ENCODE data around the gene REXO5. TPM values are rescaled to one million over a fixed set of nuclear protein-coding genes. Genes with fewer than 3 reads are reported as not detected.
"Not testable (repeated sequence)": the region's sequence is repeated elsewhere in the genome, so short reads cannot be mapped to it uniquely, and the experiment has no call there.

Gene REXO5
- total RNA-seq, 1 donor from 2014 or later: 11.6 TPM

GRCh38 chr16:20849589-20850390 lies 43.5 kb downstream of the REXO5 start:
- intact Hi-C loops (cut with micrococcal nuclease): loop anchor here (1.0 to 5.0 kb wide), 5 partner anchors 51 to 235 kb away; partner anchors contain the start of genes DCUN1D3 and LYRM1

DNA sequence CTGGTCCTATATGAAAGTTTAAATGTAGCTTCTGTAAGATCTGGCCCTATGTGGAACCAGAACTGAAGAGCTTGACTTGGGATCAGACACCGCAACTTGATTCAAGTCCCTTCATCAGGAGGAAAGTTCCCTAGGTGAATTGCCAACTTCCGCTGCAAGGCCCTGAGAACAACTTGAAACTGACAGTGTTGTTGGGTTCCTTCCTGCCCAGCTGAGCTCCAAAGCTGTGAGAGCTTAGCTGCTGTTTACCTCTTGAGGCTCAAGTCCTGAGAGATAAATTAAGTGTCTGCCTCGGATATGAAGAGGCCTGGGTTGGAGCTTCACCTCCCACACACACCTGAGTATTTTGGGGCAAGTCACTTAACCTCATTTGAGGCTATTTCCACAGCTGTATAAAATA lies 44.7 kb downstream of the REXO5 start:
- intact Hi-C loops (cut with micrococcal nuclease): loop anchor here (1.0 to 5.0 kb wide), 5 partner anchors 51 to 233 kb away; partner anchors contain the start of genes DCUN1D3 and LYRM1

- intact Hi-C loops (cut with micrococcal nuclease): loop anchor here (2.0 to 5.0 kb wide), 3 partner anchors 51 to 91 kb away; partner anchors contain the start of genes DCUN1D3 and LYRM1
Observed at GRCh38 chr16:20851601-20852000, 45.3 kb downstream of the REXO5 start.

DNA sequence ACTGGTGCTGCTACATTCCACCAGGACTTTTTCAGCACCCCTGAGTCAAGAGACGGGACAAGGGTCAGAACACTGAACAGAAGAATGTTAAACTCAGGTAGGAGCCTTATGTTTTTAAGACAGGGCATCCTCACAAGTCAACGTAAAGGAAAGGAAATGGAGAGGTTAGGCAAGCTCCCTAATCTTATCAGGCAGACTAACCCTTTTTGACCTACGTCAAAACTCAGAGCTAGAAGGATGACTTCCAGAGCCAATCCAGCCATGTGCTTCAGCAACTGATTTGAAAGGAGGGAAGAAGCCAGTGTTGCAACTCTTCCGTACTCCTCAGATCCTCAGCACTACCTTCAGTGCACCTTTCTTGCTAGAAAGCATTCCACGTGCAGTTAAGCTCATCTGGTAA lies 46.8 kb downstream of the REXO5 start:
- intact Hi-C loops (cut with micrococcal nuclease): loop anchor here (5.0 kb wide), 2 partner anchors 49 to 89 kb away; partner anchors contain the start of genes DCUN1D3 and LYRM1

DNA sequence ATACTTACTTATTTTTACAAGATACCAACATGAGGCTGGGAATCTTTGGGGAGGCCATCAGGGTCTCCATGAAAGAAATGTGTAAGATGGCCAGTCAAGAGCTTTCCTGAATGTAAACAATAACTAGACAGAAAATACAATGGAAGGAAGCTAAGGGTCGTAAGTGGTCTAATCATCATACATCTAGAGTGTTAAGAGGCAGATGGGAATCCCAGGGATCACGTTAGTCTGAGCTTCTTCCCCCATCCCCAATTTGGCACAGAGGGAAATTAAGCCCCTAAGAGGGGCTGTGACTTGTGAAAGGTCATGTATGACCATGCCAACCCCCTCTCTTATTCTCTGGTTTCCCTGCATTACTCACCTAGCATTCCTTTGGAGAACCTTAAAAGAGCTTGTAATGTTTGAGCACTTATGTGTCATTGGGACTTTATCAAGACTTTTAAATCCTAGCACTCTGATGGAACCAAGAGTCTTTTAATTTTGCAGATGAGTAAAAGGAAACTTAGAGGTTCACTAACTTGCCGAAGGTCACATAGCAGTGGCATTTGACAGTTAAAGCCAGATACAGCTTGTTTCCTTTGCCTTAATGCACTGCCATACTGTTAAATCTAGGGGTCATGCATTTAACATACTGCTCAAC lies 47.8 kb downstream of the REXO5 start:
- intact Hi-C loops (cut with micrococcal nuclease): loop anchor here (5.0 kb wide), 2 partner anchors 48 to 88 kb away; partner anchors contain the start of genes DCUN1D3 and LYRM1

DNA sequence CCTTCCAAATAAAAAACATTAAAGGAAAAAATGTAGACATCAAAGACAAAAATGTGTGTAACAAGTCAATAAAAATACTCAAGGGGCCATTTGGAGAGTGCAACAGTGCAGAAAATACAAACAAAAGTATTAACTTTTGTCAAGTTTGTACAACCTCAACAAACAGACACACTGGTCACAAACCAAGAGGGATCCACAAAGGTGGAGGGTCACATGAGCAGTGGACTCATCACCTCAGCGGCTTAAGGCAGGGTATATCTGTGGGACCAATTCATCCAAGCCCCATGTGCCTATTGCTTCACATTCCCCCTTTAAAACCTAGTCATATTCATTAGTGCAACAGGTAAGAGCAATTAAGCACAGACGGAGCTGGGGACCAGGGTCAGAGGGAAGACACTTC lies 48.6 kb downstream of the REXO5 start:
- intact Hi-C loops (cut with micrococcal nuclease): loop anchor here (5.0 kb wide), 2 partner anchors 47 to 87 kb away; partner anchors contain the start of genes DCUN1D3 and LYRM1

- intact Hi-C loops (cut with micrococcal nuclease): no loop called here
Observed at GRCh38 chr16:20857281-20857680, 51.0 kb downstream of the REXO5 start.

DNA sequence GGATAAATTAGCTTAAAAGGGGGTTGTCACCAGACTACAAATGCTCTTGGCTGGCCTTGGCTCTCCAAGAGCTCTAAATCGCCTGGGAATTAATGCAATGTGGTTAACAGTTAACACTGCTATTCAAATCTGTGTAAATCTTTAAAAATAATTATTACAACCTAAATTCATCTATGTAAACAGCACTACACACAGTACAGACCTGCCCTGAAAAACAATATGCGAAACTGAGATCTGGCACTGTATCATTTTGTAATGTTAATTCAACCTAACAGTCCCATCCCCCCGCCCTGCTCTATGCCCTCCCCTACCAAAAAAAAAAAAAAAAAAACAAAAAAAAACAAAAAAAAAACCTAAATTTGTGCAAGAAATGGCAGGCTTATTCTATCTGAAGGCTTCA lies 52.9 kb downstream of the REXO5 start:
- intact Hi-C loops (cut with micrococcal nuclease): no loop called here

- intact Hi-C loops (cut with micrococcal nuclease): no loop called here
Observed at GRCh38 chr16:20859699-20860098, 53.4 kb downstream of the REXO5 start.

- intact Hi-C loops (cut with micrococcal nuclease): no loop called here
Observed at GRCh38 chr16:20860361-20860760, 54.0 kb downstream of the REXO5 start.

DNA sequence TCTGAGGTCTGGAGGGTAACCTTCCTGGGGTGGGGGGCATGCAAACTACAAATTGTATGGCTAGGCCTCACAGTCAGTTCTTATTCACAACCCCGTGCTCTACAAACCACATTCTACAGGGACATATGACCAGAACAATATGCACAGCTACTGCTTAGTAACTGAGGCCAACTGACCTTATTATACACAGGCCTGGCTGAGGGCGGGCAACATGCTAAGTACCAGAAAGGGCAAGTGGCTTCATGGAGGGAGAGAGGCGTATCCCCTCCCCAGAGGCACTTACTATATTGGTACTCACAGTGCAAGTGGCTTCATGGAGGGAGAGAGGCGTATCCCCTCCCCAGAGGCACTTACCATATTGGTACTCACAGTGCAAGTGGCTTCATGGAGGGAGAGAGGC lies 54.7 kb downstream of the REXO5 start:
- intact Hi-C loops (cut with micrococcal nuclease): not testable (repeated sequence)

- intact Hi-C loops (cut with micrococcal nuclease): no loop called here
Observed at GRCh38 chr16:20862162-20862960, 56.0 kb downstream of the REXO5 start.

- intact Hi-C loops (cut with micrococcal nuclease): not testable (repeated sequence)
Observed at GRCh38 chr16:20864376-20864775, 58.0 kb downstream of the REXO5 start.

GRCh38 chr16:20865420-20866131 lies 59.2 kb downstream of the REXO5 start:
- intact Hi-C loops (cut with micrococcal nuclease): no loop called here

DNA sequence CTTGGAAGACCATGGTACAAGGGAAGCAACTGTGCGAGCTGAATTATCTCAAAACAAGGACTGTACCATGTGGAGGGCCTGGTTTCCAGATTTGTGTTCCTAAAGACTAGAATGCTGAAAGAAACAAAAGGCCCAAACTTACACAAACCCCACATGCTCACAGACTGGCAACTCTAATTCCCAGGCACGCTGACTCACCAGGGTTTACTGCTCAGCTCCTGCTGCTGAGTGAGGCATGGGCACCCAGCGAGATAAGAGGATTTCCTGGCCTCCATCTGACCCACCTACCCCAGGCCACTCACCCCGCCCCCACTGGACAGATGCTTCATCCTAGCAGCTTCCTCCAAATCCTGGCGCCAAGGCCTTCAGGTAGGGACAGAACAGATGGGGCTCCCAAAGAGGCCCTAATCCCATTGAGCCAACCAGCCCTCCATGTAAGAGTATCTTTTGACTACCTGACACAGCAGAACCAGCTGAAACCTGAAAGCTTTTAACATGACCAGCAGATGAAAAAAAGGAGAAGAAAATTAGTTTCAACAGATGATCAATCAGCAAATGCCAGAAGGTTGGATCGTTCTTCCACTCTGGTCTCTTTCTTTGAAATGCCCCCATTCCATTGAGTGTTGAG lies 59.9 kb downstream of the REXO5 start:
- intact Hi-C loops (cut with micrococcal nuclease): no loop called here

DNA sequence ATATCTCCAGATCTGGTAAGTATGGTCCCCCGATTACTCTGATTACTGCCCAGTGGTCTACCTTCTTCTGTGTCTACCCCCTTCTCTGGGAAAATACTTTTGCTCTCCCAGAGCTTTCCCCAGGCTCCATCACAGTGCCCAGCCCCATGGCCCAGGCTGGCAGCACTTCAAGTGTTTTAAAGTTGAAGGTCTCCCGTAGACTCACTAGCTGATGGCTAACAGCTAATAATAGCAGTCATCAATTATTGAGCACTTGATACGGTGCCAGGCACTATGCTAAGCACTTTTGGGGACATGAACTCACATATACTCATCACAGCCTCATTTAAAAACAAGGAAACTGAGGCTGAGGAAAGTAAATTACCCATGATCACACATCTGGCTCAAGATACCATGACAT lies 60.5 kb downstream of the REXO5 start:
- intact Hi-C loops (cut with micrococcal nuclease): no loop called here

DNA sequence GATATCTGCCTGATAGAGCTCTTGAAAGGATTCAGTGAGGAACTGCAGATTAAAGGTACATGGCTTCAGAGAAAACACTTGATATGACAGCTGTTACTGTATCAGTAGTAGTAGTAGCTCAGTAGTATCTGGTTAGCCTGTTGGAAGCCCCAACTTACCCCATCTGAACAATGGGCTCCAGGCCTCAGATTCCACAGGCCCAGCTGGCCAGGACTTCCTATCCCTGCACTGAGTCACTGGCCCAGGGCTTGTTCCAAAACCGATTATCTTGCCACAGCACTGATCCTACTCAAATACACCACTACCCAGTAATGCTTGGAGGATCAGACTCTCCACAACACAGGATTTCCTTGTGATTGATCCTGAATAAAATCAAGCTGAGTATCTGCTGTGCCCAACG lies 61.3 kb downstream of the REXO5 start:
- intact Hi-C loops (cut with micrococcal nuclease): no loop called here

DNA sequence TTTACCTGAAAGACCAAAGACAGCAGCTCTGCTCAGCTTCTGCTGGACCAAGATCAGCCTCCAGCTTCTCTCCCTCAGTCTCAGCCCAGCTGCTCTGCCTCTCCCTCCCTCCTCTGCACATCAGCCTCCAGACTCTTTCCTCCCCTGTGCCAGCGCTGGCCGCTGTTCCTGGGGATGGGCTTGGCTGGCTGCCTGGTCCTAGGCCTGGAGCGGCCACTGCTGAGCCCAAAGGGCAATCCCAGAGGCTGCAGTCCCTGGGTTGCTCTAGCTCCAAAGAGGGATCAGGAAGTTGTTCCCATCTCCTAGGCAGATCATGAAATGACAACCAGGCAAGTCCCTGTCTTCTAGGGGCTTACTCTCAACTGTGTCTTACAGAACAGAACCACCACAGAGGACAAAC lies 62.6 kb downstream of the REXO5 start:
- intact Hi-C loops (cut with micrococcal nuclease): no loop called here

GRCh38 chr16:20870122-20870820 lies 63.9 kb downstream of the REXO5 start:
- intact Hi-C loops (cut with micrococcal nuclease): no loop called here

DNA sequence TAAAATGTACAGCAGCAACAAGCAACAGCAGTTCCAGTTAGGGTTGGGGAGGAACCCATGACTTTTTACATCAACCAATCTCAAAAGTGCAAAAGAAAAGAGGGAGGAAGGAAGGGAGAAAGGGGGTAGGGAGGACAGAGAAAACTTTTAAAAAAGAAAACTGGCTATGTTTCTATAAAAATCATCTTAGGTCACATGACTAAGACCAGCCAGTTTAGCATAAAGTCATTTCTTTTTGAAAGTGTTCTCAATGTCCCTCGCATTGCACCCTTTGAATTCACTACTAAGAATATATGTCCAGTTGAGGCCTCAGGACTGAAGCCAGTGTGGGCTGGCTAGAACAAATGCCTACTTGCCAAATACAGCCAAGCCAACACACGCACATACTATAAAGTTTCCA lies 64.9 kb downstream of the REXO5 start:
- intact Hi-C loops (cut with micrococcal nuclease): no loop called here
